Pancreas (tissue), 10 donors: Measurements from ENCODE around the gene ZNF263. TPM values are rescaled to one million over a fixed set of nuclear protein-coding genes. Genes with fewer than 3 reads are reported as not detected.

Experiments used
- ATAC-seq, 4 donors: fragments of 200-7000 bp; cut with Tn5 transposase; one replicate each; pipeline versions ENCODE4 v1.8.0 to v1.9.1; 2020; ENCODE audit warnings: mild to moderate bottlenecking in 4 of 4, moderate library complexity in 4 of 4
- DNase-seq, 6 donors: peaks; one replicate each; pipeline ENCODE4 v3.0.0-alpha.2; 2020
- FAIRE-seq: peaks from 2 replicates; lab custom pipeline; 2012; peaks lifted over from hg19 to GRCh38; lab: Jason Lieb, UNC
- H3K27ac ChIP-seq, 4 donors: fragments of 200-600 bp; sonication (generic); 1 replicate in 3 of 4; 2 replicates in 1 of 4; pipeline versions ENCODE4 v1.5.0 to v1.8.0; 2020
- H3K27me3 ChIP-seq, 4 donors: fragments of 200-600 bp; one replicate each; pipeline ENCODE4 v1.8.0; 2021
- H3K36me3 ChIP-seq, 3 donors: fragments of 200-600 bp; sonication (generic) in 1 of 3; one replicate each; pipeline versions ENCODE4 v1.5.0 to v1.8.0; 2020 to 2021
- H3K4me1 ChIP-seq, 3 donors: fragments of 200-600 bp; one replicate each; pipeline ENCODE4 v1.8.0; 2021
- H3K4me3 ChIP-seq, 4 donors: fragments of 200-600 bp; sonication (generic) in 2 of 4; one replicate each; pipeline versions ENCODE4 v1.5.0 to v1.8.0; 2020 to 2021
- H3K9me3 ChIP-seq, 4 donors: fragments of 200-600 bp; one replicate each; pipeline ENCODE4 v1.8.0; 2021
- WGBS, 2 donors: extraction: QIAGEN DNeasy Blood & Tissue Kit; methylation state at CpG; one replicate each; pipeline ENCODE4 v1.1.7; 2013; 5-methylcytosine and 5-hydroxymethylcytosine counted together
- intact Hi-C, 3 donors: fragments of 100-400 bp; cut with DNase I; formaldehyde crosslinking; loops; one replicate each; pipeline versions ENCODE4 v1.11.1 to v1.14.2; 2022
- polyA plus RNA-seq, 2 donors: library from polyadenylated mRNA; stranded (reverse); fragments of 200-250 nt; gene quantifications; one replicate each; pipeline ENCODE4 v1.2.3, GENCODE V29; 2013
- total RNA-seq, 6 donors: library from RNA; stranded (reverse); fragmentation: NEBNext Ultra II Directional in 4 of 6; extraction: Animal tissue kit (Norgen Biotek cat#: 25700) in 4 of 6; gene quantifications; one replicate each; pipeline versions ENCODE4 v1.2.1 to v1.2.4, GENCODE V29; 2021 to 2023
- TF ChIP-seq, protein P1 (sequence below), 4 donors: fragments of 200-600 bp; sonication (generic) in 3 of 4; IDR thresholded peaks; one replicate each; pipeline versions ENCODE4 v1.5.0 to v1.8.0; 2021; ENCODE audit warnings: antibody characterized with exemption in 4 of 4
- donor health status: healthy with polysubstance abuse.
- donor health status: DM: no; HTN: no; CAD: no; lungs with moderate emphysema.
- donor health status: DM: no; HTN: no; CAD: no.
- donor health status: control.
- donor health status: control.
- donor health status: Bipolar disorder and iron deficiency.
- donor health status: DM: yes; HTN: yes; CAD: no.
- donor health status: DM: no; HTN: no; CAD: no.
- donor health status: DM: no; HTN: no; CAD: no.
- donor health status: DM: yes; HTN: yes; CAD: no.

Gene ZNF263
- total and polyA plus RNA-seq, 8 donors = 9.2 to 20.8 (median 11.0) TPM

DNA sequence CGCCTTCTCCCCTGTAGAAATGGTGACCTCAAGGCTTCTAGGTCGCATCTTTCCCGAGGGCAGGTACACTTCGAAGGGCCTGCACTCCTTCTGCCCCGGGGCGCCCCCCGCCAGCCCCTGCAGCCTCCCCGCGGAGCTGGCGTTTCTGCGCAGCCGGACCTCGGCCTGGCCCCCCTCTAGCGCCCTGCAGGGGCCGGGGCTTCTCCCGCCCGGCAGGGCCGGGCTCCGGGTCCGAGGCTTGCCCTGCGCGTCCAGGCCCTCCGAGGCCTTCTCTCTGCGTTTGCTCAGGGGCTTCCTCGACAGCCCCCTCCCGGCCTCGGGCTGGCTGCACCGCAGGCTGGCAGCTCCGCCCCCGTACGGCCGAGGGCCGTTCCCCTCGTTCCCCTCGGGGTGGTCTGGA lies 29.0 kb upstream of the ZNF263 start:
- H3K36me3 ChIP-seq = no peaks in the 10 kb centered on the region
- no peaks in the 10 kb centered on the region for H3K27me3 ChIP-seq
- FAIRE-seq (no peak), ATAC-seq (no peak), DNase-seq (no peak)
- no peak overlapping the region for H3K27ac ChIP-seq
- intact Hi-C loops = no loop called here
- WGBS, 2 donors = 31 to 38% methylated on average over 24 to 35 of the region's 35 CpGs
- H3K4me3 ChIP-seq = no peak overlapping the region
- H3K4me1 ChIP-seq = no peaks in the 10 kb centered on the region
- H3K9me3 ChIP-seq = no peaks in the 10 kb centered on the region
- TF ChIP-seq, protein P1, sequence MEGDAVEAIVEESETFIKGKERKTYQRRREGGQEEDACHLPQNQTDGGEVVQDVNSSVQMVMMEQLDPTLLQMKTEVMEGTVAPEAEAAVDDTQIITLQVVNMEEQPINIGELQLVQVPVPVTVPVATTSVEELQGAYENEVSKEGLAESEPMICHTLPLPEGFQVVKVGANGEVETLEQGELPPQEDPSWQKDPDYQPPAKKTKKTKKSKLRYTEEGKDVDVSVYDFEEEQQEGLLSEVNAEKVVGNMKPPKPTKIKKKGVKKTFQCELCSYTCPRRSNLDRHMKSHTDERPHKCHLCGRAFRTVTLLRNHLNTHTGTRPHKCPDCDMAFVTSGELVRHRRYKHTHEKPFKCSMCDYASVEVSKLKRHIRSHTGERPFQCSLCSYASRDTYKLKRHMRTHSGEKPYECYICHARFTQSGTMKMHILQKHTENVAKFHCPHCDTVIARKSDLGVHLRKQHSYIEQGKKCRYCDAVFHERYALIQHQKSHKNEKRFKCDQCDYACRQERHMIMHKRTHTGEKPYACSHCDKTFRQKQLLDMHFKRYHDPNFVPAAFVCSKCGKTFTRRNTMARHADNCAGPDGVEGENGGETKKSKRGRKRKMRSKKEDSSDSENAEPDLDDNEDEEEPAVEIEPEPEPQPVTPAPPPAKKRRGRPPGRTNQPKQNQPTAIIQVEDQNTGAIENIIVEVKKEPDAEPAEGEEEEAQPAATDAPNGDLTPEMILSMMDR (IDR thresholded peaks at IDR 0.05) = no peak

- no peak for DNase-seq
- FAIRE-seq = no peak
- Histone ChIP-seq H3K4me3 (no peak within 1 kb of the TSS), H3K9me3 (no peaks in the 10 kb centered on the region), H3K27ac (no peak within 1 kb of the TSS), H3K36me3 (no peaks in the 10 kb centered on the region), H3K4me1 (no peaks in the 10 kb centered on the region), H3K27me3 (no peaks in the 10 kb centered on the region)
- TF ChIP-seq, protein P1 (IDR thresholded peaks at IDR 0.05) = no peak
- 66 to 72% methylated on average over 14 of the region's 14 CpGs for WGBS, 2 donors
- ATAC-seq = peak in 2 of 4 donors; percentile 27 to 40
- intact Hi-C loops = no loop called here
Observed at GRCh38 chr16:3256146-3256865, 27.0 kb upstream of the ZNF263 start, which contains the start of gene MEFV. Gene MEFV, minus strand, starts transcription at chr16:3256633. Its CDS starts 46 bp downstream, at chr16:3256587.

DNA sequence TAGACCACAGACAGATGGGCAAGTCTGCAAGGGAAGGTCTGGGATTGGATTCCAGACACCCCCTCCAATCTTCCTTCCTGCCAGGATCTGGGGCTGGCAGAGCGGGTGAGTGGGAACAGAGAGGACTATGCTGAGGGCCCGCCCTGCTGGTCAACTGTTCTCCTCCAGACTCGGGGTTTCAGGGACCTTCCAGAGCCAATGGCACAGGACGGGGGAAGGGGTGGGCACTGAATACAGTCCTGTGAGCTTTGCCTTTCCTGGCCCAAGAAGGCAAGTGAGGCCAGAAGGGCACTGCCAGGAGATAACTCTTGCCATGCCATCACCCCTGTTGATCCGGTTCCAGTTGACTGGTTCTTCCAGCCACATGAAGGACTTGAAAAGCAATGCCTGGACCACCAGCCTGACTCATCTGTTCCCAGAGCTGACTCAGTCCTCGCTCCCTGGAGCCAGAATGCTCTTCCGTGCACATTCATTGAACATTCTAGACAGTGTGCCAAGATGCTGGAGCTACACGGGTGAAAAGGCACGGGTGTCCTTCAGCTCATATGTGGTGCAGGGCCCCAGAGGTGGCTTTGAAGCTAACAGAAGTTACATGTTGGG lies 26.3 kb upstream of the ZNF263 start:
- no peak overlapping the region for H3K4me3 ChIP-seq

DNA sequence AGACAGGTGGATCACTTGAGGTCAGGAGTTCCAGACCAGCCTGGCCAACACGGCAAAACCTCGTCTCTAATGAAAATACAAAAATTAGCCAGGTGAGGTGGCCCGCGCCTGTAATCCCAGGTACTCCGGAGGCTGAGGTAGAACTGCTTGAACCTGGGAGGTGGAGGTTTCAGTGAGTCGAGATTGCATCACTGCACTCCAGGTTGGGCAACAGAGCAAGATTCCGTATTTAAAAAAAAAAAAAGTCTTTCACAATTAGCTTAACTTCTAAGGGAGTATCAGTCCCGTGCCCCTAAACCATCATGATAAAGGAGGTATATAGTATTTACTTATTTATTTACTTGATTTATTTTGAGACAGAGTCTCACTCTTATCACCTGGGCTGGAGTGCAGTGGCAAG lies 23.5 kb upstream of the ZNF263 start:
- 75 to 80% methylated on average over 8 of the region's 8 CpGs for WGBS, 2 donors
- no peaks in the 10 kb centered on the region for H3K9me3 ChIP-seq
- no peak for FAIRE-seq
- intact Hi-C loops = no loop called here
- ATAC-seq = no peak
- peaks cover 0 to 2% (median 1%) of the 10 kb centered on the region in 3 donors for H3K4me1 ChIP-seq
- H3K36me3 ChIP-seq = no peaks in the 10 kb centered on the region
- TF ChIP-seq, protein P1 (IDR thresholded peaks at IDR 0.05) = no peak
- no peak overlapping the region for H3K4me3 ChIP-seq
- DNase-seq = no peak
- no peak overlapping the region for H3K27ac ChIP-seq
- no peaks in the 10 kb centered on the region for H3K27me3 ChIP-seq

More for the DNA sequence above, 26.3 kb upstream of the ZNF263 start:
- DNase-seq (no peak), ATAC-seq (no peak), FAIRE-seq (no peak)
- H3K9me3 ChIP-seq = no peaks in the 10 kb centered on the region
- TF ChIP-seq, protein P1 (IDR thresholded peaks at IDR 0.05) = no peak
- no peaks in the 10 kb centered on the region for H3K27me3 ChIP-seq
- intact Hi-C loops = no loop called here
- H3K36me3 ChIP-seq = no peaks in the 10 kb centered on the region
- no peaks in the 10 kb centered on the region for H3K4me1 ChIP-seq
- H3K27ac ChIP-seq = no peak overlapping the region
- WGBS, 2 donors = 63 to 64% methylated on average over 9 of the region's 9 CpGs

DNA sequence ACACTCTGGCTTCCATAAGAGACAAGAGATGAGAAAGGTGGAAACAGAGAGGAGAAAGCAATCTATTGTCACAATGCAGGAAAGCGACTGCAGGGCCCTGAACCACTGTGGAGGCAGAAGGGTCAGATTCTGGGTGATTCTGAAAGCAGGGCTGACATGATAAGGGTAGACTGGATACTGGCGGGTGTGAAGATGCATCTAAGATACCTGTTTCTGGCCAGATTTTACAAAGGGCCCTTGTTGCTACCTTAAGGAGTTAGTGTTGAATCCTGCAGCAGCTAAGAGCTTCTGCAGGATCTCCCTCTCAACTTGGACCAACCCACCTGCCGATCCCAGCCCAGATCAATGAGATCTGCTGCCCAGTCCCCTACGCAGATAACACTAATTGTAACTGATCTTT lies 20.8 kb upstream of the ZNF263 start:
- no peak overlapping the region for H3K4me3 ChIP-seq
- no peak overlapping the region for H3K27ac ChIP-seq
- 86 to 89% methylated on average over 4 of the region's 4 CpGs for WGBS, 2 donors
- no peaks in the 10 kb centered on the region for H3K9me3 ChIP-seq
- DNase-seq = no peak
- intact Hi-C loops = no loop called here
- no peaks in the 10 kb centered on the region for H3K36me3 ChIP-seq
- H3K27me3 ChIP-seq = no peaks in the 10 kb centered on the region
- FAIRE-seq = no peak
- no peak for ATAC-seq
- peaks cover 0 to 6% (median 3%) of the 10 kb centered on the region in 3 donors for H3K4me1 ChIP-seq
- TF ChIP-seq, protein P1 (IDR thresholded peaks at IDR 0.05) = no peak
